ENCODE measurements around the gene RFTN1. TPM values are rescaled to one million over a fixed set of nuclear protein-coding genes. Genes with fewer than 3 reads are reported as not detected.
A peak's percentile ranks its signal among the peaks of the same experiment; 100 is the strongest.
"Not testable (repeated sequence)": the region's sequence is repeated elsewhere in the genome, so short reads cannot be mapped to it uniquely, and the experiment has no call there.

RFTN1 gene
- total RNA-seq, 6 experiments from 2014 or later: 15.1 to 36.0 (median 19.8) TPM

DNA sequence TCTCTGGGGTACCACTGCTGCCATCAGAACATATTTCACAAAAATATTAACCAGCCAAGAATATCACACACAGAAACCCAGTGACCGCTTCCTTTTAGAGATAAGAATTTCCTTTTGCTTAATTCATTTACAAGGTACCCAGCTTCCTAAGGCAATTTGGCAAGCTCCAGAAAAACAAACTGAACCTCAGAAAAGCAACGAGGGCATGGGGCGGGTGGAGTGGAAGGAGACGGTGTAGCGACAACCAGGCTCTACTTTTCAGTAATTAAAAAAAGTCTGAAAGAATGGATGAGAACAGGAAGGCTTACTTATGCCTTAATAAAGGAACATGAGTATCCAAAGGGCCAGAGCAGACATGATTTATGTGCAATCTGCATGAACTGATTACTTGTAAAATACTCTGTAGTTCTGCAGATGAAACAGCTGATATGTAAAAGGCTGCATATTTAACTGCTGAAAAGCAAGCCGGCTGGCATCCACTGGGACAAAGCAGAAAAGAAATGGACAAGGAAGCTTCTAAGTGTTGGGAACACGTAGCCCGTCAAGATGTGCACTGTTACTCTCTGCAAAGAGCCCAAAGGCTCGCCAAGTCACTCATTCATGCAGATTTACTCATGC, 18.6 kb downstream of the RFTN1 start:
- Histone ChIP-seq H3K36me3 (no peaks in the 10 kb centered on the region), H3K4me3 (no peak overlapping the region), H3K27me3 (no peaks in the 10 kb centered on the region), H3K27ac (no peak overlapping the region), H3K4me1 (peaks cover 0 to 12% (median 0%) of the 10 kb centered on the region in 4 donors), H3K9me3 (no peaks in the 10 kb centered on the region)
- ATAC-seq (no peak), DNase-seq (no peak)
- no peak for TF ChIP-seq POLR2A (IDR thresholded peaks at IDR 0.05)
- TF ChIP-seq, protein P1, sequence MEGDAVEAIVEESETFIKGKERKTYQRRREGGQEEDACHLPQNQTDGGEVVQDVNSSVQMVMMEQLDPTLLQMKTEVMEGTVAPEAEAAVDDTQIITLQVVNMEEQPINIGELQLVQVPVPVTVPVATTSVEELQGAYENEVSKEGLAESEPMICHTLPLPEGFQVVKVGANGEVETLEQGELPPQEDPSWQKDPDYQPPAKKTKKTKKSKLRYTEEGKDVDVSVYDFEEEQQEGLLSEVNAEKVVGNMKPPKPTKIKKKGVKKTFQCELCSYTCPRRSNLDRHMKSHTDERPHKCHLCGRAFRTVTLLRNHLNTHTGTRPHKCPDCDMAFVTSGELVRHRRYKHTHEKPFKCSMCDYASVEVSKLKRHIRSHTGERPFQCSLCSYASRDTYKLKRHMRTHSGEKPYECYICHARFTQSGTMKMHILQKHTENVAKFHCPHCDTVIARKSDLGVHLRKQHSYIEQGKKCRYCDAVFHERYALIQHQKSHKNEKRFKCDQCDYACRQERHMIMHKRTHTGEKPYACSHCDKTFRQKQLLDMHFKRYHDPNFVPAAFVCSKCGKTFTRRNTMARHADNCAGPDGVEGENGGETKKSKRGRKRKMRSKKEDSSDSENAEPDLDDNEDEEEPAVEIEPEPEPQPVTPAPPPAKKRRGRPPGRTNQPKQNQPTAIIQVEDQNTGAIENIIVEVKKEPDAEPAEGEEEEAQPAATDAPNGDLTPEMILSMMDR (IDR thresholded peaks at IDR 0.05): no peak
- intact Hi-C loops (cut with DNase I): no loop called here
- 62% methylated on average over 9 of the region's 9 CpGs for WGBS (ENCODE audit: insufficient coverage, low coverage, low lambda C conversion rate, missing lambda C conversion rate)

DNA sequence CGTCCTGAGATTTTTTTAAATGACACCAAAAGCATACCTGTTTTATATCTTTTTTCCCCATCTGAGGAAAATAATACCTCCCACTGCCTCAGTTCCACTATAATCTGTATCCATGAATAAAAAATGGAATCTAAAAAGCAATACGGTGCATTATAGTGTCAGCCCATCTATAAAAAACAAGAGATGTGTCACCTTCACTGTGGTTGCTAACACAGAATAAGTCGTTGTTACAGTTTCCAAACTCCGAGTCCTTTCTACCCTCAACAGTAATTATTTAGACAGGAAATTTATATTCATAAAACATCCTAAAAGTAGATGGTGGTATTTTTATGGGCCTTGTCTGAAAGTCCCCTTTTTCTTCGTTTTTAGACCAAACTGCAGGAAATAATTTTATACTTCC, 19.4 kb downstream of the RFTN1 start:
- 69% methylated on average over 5 of the region's 5 CpGs for WGBS (ENCODE audit: insufficient coverage, low coverage, low lambda C conversion rate, missing lambda C conversion rate)
- Histone ChIP-seq H3K36me3 (no peaks in the 10 kb centered on the region), H3K9me3 (no peaks in the 10 kb centered on the region), H3K27me3 (no peaks in the 10 kb centered on the region), H3K4me1 (peaks cover 0 to 20% (median 2%) of the 10 kb centered on the region in 4 donors), H3K4me3 (no peak overlapping the region), H3K27ac (no peak overlapping the region)
- no peak for ATAC-seq
- TF ChIP-seq, protein P1 (IDR thresholded peaks at IDR 0.05): no peak
- no peak for TF ChIP-seq POLR2A (IDR thresholded peaks at IDR 0.05)
- intact Hi-C loops (cut with DNase I): no loop called here
- DNase-seq: no peak

DNA sequence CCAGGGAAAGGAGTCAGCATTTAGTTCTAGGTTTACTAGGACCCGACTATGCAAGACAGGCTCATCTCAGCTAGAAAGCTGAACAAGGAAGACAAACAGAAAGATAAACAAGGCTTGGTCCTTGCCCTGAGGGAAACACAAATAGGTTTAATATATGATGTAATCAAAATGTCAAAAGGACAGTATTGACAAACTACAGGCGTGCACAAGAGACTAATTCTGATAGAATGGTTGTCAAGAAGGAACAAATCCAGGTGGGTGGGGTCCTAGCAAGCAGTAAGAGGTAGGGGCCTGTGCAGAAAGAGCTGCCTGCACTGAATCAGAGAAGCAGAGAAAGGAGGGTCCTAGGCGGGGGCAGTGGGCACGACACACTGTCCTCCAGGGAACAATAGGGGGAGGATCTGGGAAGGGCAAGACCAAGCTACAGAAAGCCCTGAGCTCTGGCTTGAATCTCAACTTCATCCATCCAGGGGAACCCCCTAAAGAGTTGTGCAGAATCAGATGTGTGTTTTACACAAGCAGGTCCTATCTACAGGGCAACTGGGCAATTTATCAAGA, 23.4 kb downstream of the RFTN1 start:
- Histone ChIP-seq H3K4me3 (peak overlapping the region in 1 of 3 donors; percentile 1), H3K27me3 (no peaks in the 10 kb centered on the region), H3K36me3 (no peaks in the 10 kb centered on the region), H3K4me1 (peaks cover 0 to 16% (median 3%) of the 10 kb centered on the region in 4 donors), H3K9me3 (no peaks in the 10 kb centered on the region), H3K27ac (peak overlapping the region; percentile 13 to 83 (median 47))
- intact Hi-C loops (cut with DNase I): no loop called here
- 8% methylated on average over 4 of the region's 4 CpGs for WGBS (ENCODE audit: insufficient coverage, low coverage, low lambda C conversion rate, missing lambda C conversion rate)
- TF ChIP-seq POLR2A (IDR thresholded peaks at IDR 0.05): no peak
- TF ChIP-seq, protein P1 (IDR thresholded peaks at IDR 0.05): no peak
- DNase-seq (no peak), ATAC-seq (peak; percentile 93 to 94 (median 94))

DNA sequence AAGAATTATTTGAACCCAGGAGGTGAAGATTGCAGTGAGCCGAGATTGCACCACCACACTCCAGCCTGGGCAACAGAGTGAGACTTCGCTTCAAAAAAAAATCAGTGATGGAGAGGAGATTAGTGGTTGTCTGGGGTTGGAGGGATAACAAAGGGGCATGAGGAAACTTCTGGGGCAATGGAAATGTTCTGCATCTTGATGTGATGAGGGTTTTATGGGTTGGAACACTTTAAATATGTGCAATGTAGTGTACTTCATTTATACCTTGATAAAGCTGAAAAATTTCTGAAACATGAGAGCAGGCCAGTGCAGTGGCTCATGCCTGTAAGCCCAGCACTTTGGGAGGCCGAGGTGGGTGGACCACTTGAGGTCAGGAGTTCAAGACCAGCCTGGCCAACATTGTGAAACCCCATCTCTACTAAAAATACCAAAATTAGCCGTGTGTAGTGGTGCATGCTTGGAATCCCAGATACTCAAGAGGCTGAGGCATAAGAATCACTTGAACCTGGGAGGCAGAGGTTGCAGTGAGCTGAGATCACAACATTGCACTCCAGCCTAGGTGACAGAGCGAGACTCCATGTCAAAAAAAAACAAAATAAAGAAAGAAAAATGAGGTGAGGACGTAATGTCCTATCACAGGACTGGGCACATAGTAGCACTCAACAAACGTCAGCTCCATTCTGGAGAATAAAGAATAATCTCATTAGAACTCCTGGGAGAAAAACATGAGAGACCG, 24.0 kb downstream of the RFTN1 start:
- DNase-seq; H3K36me3 ChIP-seq; intact Hi-C loops (cut with DNase I); H3K9me3 ChIP-seq; H3K27me3 ChIP-seq: not testable (repeated sequence)
- peaks cover 0 to 16% (median 3%) of the 10 kb centered on the region in 4 donors for H3K4me1 ChIP-seq
- peak overlapping the region in 1 of 3 donors; percentile 1 for H3K4me3 ChIP-seq
- peak in 2 of 4 donors; percentile 9 to 15 for ATAC-seq
- WGBS (ENCODE audit: insufficient coverage, low coverage, low lambda C conversion rate, missing lambda C conversion rate): 46% methylated on average over 8 of the region's 8 CpGs
- H3K27ac ChIP-seq: peak overlapping the region; percentile 12 to 83 (median 47)

DNA sequence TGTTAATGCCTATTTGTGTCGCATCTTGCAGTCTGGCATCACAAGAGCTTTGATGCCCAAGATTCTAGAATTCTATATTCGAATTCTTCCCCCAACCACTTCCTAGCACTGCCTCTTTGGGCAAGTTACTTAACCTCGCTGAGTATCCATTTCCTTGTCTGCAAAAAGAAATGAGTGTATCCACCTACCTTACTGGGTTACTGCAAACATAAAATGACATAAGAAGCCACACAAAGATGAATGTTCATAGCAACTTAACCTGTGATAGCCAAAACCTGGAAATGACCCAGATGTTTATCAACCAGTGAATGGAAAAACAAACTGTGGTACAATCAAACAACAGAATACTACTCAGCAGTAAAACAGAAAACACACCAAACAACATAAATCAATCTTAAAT, 24.9 kb downstream of the RFTN1 start:
- no peaks in the 10 kb centered on the region for H3K27me3 ChIP-seq
- WGBS (ENCODE audit: insufficient coverage, low coverage, low lambda C conversion rate, missing lambda C conversion rate): 91% methylated on average over 3 of the region's 3 CpGs
- TF ChIP-seq, protein P1 (IDR thresholded peaks at IDR 0.05): no peak
- no peak for TF ChIP-seq POLR2A (IDR thresholded peaks at IDR 0.05)
- no peaks in the 10 kb centered on the region for H3K9me3 ChIP-seq
- no peak overlapping the region for H3K4me3 ChIP-seq
- intact Hi-C loops (cut with DNase I): no loop called here
- DNase-seq (no peak), ATAC-seq (no peak)
- no peaks in the 10 kb centered on the region for H3K36me3 ChIP-seq
- H3K27ac ChIP-seq: no peak overlapping the region
- H3K4me1 ChIP-seq: peaks cover 0 to 16% (median 3%) of the 10 kb centered on the region in 4 donors
